ENCODE data around the gene CWF19L2. TPM values are rescaled to one million over a fixed set of nuclear protein-coding genes. Genes with fewer than 3 reads are reported as not detected.
"Not testable (repeated sequence)": the region's sequence is repeated elsewhere in the genome, so short reads cannot be mapped to it uniquely, and the experiment has no call there.

Gene CWF19L2
- polyA plus RNA-seq, 3 donors = 1.6 to 2.2 (median 1.7) TPM

DNA sequence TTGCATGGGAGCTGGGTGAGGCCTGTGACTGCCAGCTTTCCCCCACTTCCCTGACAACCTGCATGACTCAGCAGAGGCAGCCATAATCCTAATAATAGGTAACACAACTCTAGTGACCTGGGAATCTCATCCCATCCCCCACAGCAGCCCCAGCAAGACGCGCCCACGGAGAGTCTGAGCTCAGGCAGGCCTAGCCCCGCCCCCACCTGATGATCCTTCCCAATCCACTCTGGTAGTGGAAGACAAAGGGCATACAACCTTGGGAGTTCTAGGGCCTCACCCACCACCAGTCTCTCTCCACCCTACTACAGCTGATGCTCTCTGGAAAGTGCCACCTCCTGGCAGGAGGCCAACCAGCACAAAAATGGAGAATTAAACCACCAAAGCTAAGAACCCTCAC is 60.3 kb downstream of the CWF19L2 start:
- H3K9ac ChIP-seq (ENCODE audit: insufficient read depth, low read length, poor library complexity, severe bottlenecking) = no peak overlapping the region
- H3K4me2 ChIP-seq (replicated peaks; ENCODE audit: extremely low read depth, low read length, poor library complexity, severe bottlenecking) = no peak overlapping the region
- peaks cover 37 to 52% of the 10 kb centered on the region in 2 donors for H3K36me3 Mint-ChIP-seq
- intact Hi-C loops (cut with micrococcal nuclease) = no loop called here
- DNase-seq = no peak
- H2AFZ ChIP-seq (ENCODE audit: insufficient read depth, low read depth, low read length, poor library complexity, severe bottlenecking) = no peak overlapping the region
- no peak overlapping the region for H3K4me3 Mint-ChIP-seq
- no peaks in the 10 kb centered on the region for H3K4me1 Mint-ChIP-seq
- H3K9me3 Mint-ChIP-seq = peaks cover 7 to 23% (median 9%) of the 10 kb centered on the region in 7 donors
- H3K27me3 Mint-ChIP-seq (ENCODE audit: low read depth in 3 of 3) = no peaks in the 10 kb centered on the region
- peaks cover 4 to 11% of the 10 kb centered on the region in 2 donors for H3K36me3 ChIP-seq (replicated peaks in 1 of 2; ENCODE audit: control insufficient read depth in 1 of 2, insufficient read depth in 2 of 2, low read length in 2 of 2)
- H3K79me2 ChIP-seq (ENCODE audit: insufficient read depth, low read length) = no peaks in the 10 kb centered on the region
- H3K27ac Mint-ChIP-seq = no peak overlapping the region
- no peak overlapping the region for H3K27ac ChIP-seq (ENCODE audit: low read depth in 1 of 2, low read length in 2 of 2)
- TF ChIP-seq CTCF (IDR thresholded peaks at IDR 0.05) = no peak
- no peak overlapping the region for H3K4me3 ChIP-seq (replicated peaks in 1 of 3; ENCODE audit: low read depth in 2 of 3, low read length in 3 of 3)
- peaks cover 0 to 3% of the 10 kb centered on the region in 2 donors for H3K9me3 ChIP-seq (replicated peaks in 1 of 2; ENCODE audit: control insufficient read depth in 1 of 2, insufficient read depth in 1 of 2, low read length in 2 of 2)
- no peaks in the 10 kb centered on the region for H3K4me1 ChIP-seq (ENCODE audit: control insufficient read depth in 1 of 2, insufficient read depth in 2 of 2, low read length in 2 of 2)
- no peaks in the 10 kb centered on the region for H3K27me3 ChIP-seq (ENCODE audit: control insufficient read depth in 2 of 2, insufficient read depth in 2 of 2, low read length in 2 of 2)
- no peaks in the 10 kb centered on the region for H4K20me1 ChIP-seq (ENCODE audit: insufficient read depth, low read length)
- WGBS (ENCODE audit: insufficient coverage) = 100% methylated on average over 4 of the region's 4 CpGs

- H3K36me3 ChIP-seq (replicated peaks in 1 of 2; ENCODE audit: control insufficient read depth in 1 of 2, insufficient read depth in 2 of 2, low read length in 2 of 2) = peaks cover 27 to 36% of the 10 kb centered on the region in 2 donors
- no peak for DNase-seq
- peaks cover 0 to 2% of the 10 kb centered on the region in 2 donors for H3K9me3 ChIP-seq (replicated peaks in 1 of 2; ENCODE audit: control insufficient read depth in 1 of 2, insufficient read depth in 1 of 2, low read length in 2 of 2)
- no peaks in the 10 kb centered on the region for H3K79me2 ChIP-seq (ENCODE audit: insufficient read depth, low read length)
- Mint-ChIP-seq H3K36me3 (peaks cover 53 to 58% of the 10 kb centered on the region in 2 donors), H3K27ac (no peak overlapping the region), H3K4me1 (no peaks in the 10 kb centered on the region), H3K4me3 (no peak overlapping the region), H3K9me3 (peaks cover 0 to 7% (median 0%) of the 10 kb centered on the region in 7 donors), H3K27me3 (ENCODE audit: low read depth in 3 of 3) (no peaks in the 10 kb centered on the region)
- H4K20me1 ChIP-seq (ENCODE audit: insufficient read depth, low read length) = no peaks in the 10 kb centered on the region
- H3K9ac ChIP-seq (ENCODE audit: insufficient read depth, low read length, poor library complexity, severe bottlenecking) = no peak overlapping the region
- no peak overlapping the region for H3K4me2 ChIP-seq (replicated peaks; ENCODE audit: extremely low read depth, low read length, poor library complexity, severe bottlenecking)
- H3K4me1 ChIP-seq (ENCODE audit: control insufficient read depth in 1 of 2, insufficient read depth in 2 of 2, low read length in 2 of 2) = no peaks in the 10 kb centered on the region
- no peak overlapping the region for H3K27ac ChIP-seq (ENCODE audit: low read depth in 1 of 2, low read length in 2 of 2)
- intact Hi-C loops (cut with micrococcal nuclease) = no loop called here
- WGBS (ENCODE audit: insufficient coverage) = no CpG with 5 or more reads among the region's 3 CpGs
- H3K27me3 ChIP-seq (ENCODE audit: control insufficient read depth in 2 of 2, insufficient read depth in 2 of 2, low read length in 2 of 2) = no peaks in the 10 kb centered on the region
- H3K4me3 ChIP-seq (replicated peaks in 1 of 3; ENCODE audit: low read depth in 2 of 3, low read length in 3 of 3) = no peak overlapping the region
- TF ChIP-seq CTCF (IDR thresholded peaks at IDR 0.05) = no peak
- no peak overlapping the region for H2AFZ ChIP-seq (ENCODE audit: insufficient read depth, low read depth, low read length, poor library complexity, severe bottlenecking)
Observed at GRCh38 chr11:107392611-107393010, 65.0 kb downstream of the CWF19L2 start.

GRCh38 chr11:107390701-107391100 is 66.9 kb downstream of the CWF19L2 start:
- WGBS (ENCODE audit: insufficient coverage) = 97% methylated on average over 4 of the region's 4 CpGs
- H3K4me1 ChIP-seq (ENCODE audit: control insufficient read depth in 1 of 2, insufficient read depth in 2 of 2, low read length in 2 of 2) = not testable (repeated sequence)
- peaks cover 48 to 61% of the 10 kb centered on the region in 2 donors for H3K36me3 Mint-ChIP-seq

More at GRCh38 chr11:107390701-107391100, 66.9 kb downstream of the CWF19L2 start:
- H3K79me2 ChIP-seq (ENCODE audit: insufficient read depth, low read length); H3K4me3 Mint-ChIP-seq; H3K4me3 ChIP-seq (replicated peaks in 1 of 3; ENCODE audit: low read depth in 2 of 3, low read length in 3 of 3); H3K4me2 ChIP-seq (replicated peaks; ENCODE audit: extremely low read depth, low read length, poor library complexity, severe bottlenecking); H2AFZ ChIP-seq (ENCODE audit: insufficient read depth, low read depth, low read length, poor library complexity, severe bottlenecking); H3K27me3 Mint-ChIP-seq (ENCODE audit: low read depth in 3 of 3); H3K4me1 Mint-ChIP-seq; H3K9me3 ChIP-seq (replicated peaks in 1 of 2; ENCODE audit: control insufficient read depth in 1 of 2, insufficient read depth in 1 of 2, low read length in 2 of 2); H3K9ac ChIP-seq (ENCODE audit: insufficient read depth, low read length, poor library complexity, severe bottlenecking); H3K27me3 ChIP-seq (ENCODE audit: control insufficient read depth in 2 of 2, insufficient read depth in 2 of 2, low read length in 2 of 2); DNase-seq; H3K27ac ChIP-seq (ENCODE audit: low read depth in 1 of 2, low read length in 2 of 2); H3K27ac Mint-ChIP-seq; H4K20me1 ChIP-seq (ENCODE audit: insufficient read depth, low read length); intact Hi-C loops (cut with micrococcal nuclease); H3K9me3 Mint-ChIP-seq: not testable (repeated sequence)
- H3K36me3 ChIP-seq (replicated peaks in 1 of 2; ENCODE audit: control insufficient read depth in 1 of 2, insufficient read depth in 2 of 2, low read length in 2 of 2) = peaks cover 27 to 34% of the 10 kb centered on the region in 2 donors
